NCI-H2081 (cell line): Measurements from ENCODE around the gene ADAM12.
"Not testable (repeated sequence)": the region's sequence is repeated elsewhere in the genome, so short reads cannot be mapped to it uniquely, and the experiment has no call there.

ENCODE experiments used
- DNase-seq, 2 experiments: peaks; one replicate each; lab custom pipeline; 2025; lab: John Stamatoyannopoulos, UW

Gene ADAM12

GRCh38 chr10:126374435-126374834, 13.8 kb downstream of the ADAM12 start:
- DNase-seq, result no peak

GRCh38 chr10:126373972-126374371, 14.3 kb downstream of the ADAM12 start:
- DNase-seq, result no peak

- no peak for DNase-seq
These were observed 15.1 kb downstream of the ADAM12 start for GRCh38 chr10:126373147-126373546.

GRCh38 chr10:126372396-126372795, 15.9 kb downstream of the ADAM12 start:
- DNase-seq, result no peak

- no peak for DNase-seq
These were observed 19.1 kb downstream of the ADAM12 start for GRCh38 chr10:126369125-126369710.

- DNase-seq, result no peak
These were observed 31.1 kb downstream of the ADAM12 start for GRCh38 chr10:126357169-126357568.

GRCh38 chr10:126353666-126354065, 34.6 kb downstream of the ADAM12 start:
- DNase-seq, result no peak

- DNase-seq, result no peak
These were observed 35.8 kb downstream of the ADAM12 start for GRCh38 chr10:126352453-126352852.

- no peak for DNase-seq
These were observed 37.3 kb downstream of the ADAM12 start for GRCh38 chr10:126351021-126351420.

- DNase-seq, result no peak
These were observed 37.9 kb downstream of the ADAM12 start for GRCh38 chr10:126350216-126350992.

- no peak for DNase-seq
These were observed 38.6 kb downstream of the ADAM12 start for GRCh38 chr10:126349676-126350075.

- DNase-seq, result no peak
These were observed 39.2 kb downstream of the ADAM12 start for GRCh38 chr10:126349101-126349500.

GRCh38 chr10:126343496-126343895, 44.8 kb downstream of the ADAM12 start:
- not testable (repeated sequence) for DNase-seq

GRCh38 chr10:126342680-126343079, 45.6 kb downstream of the ADAM12 start:
- DNase-seq, result no peak

GRCh38 chr10:126341491-126341890, 46.8 kb downstream of the ADAM12 start:
- DNase-seq, result no peak

GRCh38 chr10:126337251-126337810, 50.9 kb downstream of the ADAM12 start:
- no peak for DNase-seq

GRCh38 chr10:126336801-126337200, 51.5 kb downstream of the ADAM12 start:
- no peak for DNase-seq

GRCh38 chr10:126334272-126334671, 54.0 kb downstream of the ADAM12 start:
- no peak for DNase-seq

GRCh38 chr10:126332576-126332975, 55.7 kb downstream of the ADAM12 start:
- no peak for DNase-seq

GRCh38 chr10:126331101-126331500, 57.2 kb downstream of the ADAM12 start:
- DNase-seq, result no peak

GRCh38 chr10:126324826-126325225, 63.5 kb downstream of the ADAM12 start:
- no peak for DNase-seq

- DNase-seq, result no peak
These were observed 66.8 kb downstream of the ADAM12 start for GRCh38 chr10:126321440-126321839.

GRCh38 chr10:126317751-126318150, 70.5 kb downstream of the ADAM12 start:
- DNase-seq, result no peak
